Measurements from ENCODE around the gene NIPAL1.

Gene NIPAL1

GRCh38 chr4:48028696-48029095, 12.1 kb downstream of the NIPAL1 start:
- DNase-seq: no peak

GRCh38 chr4:48030470-48030869, 13.9 kb downstream of the NIPAL1 start:
- no peak for DNase-seq

GRCh38 chr4:48031802-48032525, 15.4 kb downstream of the NIPAL1 start:
- no peak for DNase-seq

GRCh38 chr4:48032721-48033120, 16.1 kb downstream of the NIPAL1 start:
- no peak for DNase-seq

GRCh38 chr4:48033412-48033811, 16.8 kb downstream of the NIPAL1 start:
- DNase-seq: no peak

- peak; percentile 49 for DNase-seq
These were observed 17.3 kb downstream of the NIPAL1 start for GRCh38 chr4:48033825-48034413.

GRCh38 chr4:48035952-48036351, 19.4 kb downstream of the NIPAL1 start:
- no peak for DNase-seq

- DNase-seq: no peak
These were observed 20.5 kb downstream of the NIPAL1 start for GRCh38 chr4:48037117-48037462.

- no peak for DNase-seq
These were observed 22.1 kb downstream of the NIPAL1 start for GRCh38 chr4:48038666-48039065.

GRCh38 chr4:48039561-48039960, 23.0 kb downstream of the NIPAL1 start:
- no peak for DNase-seq

- no peak for DNase-seq
These were observed 25.1 kb downstream of the NIPAL1 start for GRCh38 chr4:48041535-48042137.

- DNase-seq: no peak
These were observed 26.4 kb downstream of the NIPAL1 start for GRCh38 chr4:48042979-48043461.

GRCh38 chr4:48043504-48043903, 26.9 kb downstream of the NIPAL1 start:
- DNase-seq: no peak

GRCh38 chr4:48044298-48044697, 27.7 kb downstream of the NIPAL1 start:
- no peak for DNase-seq

- no peak for DNase-seq
These were observed 29.5 kb downstream of the NIPAL1 start for GRCh38 chr4:48046059-48046458.

- DNase-seq: peak; percentile 52
These were observed 30.9 kb downstream of the NIPAL1 start for GRCh38 chr4:48047421-48047844.

GRCh38 chr4:48047896-48048295, 31.3 kb downstream of the NIPAL1 start:
- no peak for DNase-seq

- DNase-seq: no peak
These were observed 32.9 kb downstream of the NIPAL1 start for GRCh38 chr4:48049483-48049882.

- no peak for DNase-seq
These were observed 34.5 kb downstream of the NIPAL1 start for GRCh38 chr4:48051078-48051477.

GRCh38 chr4:48058617-48059530, 42.3 kb downstream of the NIPAL1 start:
- no peak for DNase-seq

GRCh38 chr4:48064349-48064748, 47.8 kb downstream of the NIPAL1 start:
- DNase-seq: no peak

- DNase-seq: no peak
These were observed 49.0 kb downstream of the NIPAL1 start for GRCh38 chr4:48065587-48066052.

- no peak for DNase-seq
These were observed 51.0 kb downstream of the NIPAL1 start for GRCh38 chr4:48067536-48067935.
